ENCODE data around the gene TRIO.

The TRIO gene

DNA sequence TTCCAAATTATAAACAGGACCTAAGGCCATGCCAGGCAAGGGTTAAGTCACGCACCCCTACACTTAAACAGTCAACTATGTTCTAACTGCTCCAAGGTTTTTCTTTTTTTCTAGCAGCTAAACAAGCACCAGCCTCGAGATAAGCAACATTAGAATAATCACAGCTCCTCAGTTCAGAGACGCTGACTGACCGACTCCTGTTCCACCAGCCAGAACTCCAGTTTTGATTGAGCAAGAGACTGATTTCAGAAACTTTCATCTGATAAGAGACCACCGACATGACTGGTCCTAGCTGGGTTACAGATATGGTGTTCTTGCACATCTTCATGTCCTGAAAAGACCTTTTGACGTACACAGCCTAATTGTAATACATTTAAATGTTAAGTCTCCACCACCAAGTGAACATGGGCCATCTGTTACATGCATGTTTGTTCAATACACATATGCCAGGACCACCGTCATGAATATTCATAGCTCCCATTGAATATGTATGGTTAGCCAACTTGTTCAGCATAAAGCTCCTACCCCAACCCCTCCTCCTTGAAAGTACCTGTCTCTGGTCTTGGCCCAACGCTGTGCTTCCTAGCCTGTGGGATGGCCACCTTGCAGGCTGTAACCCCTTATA, 414.8 kb downstream of the TRIO start:
- DNase-seq (ENCODE audit: low read depth), result no peak
